Panc1 (cell line): ENCODE data around the gene SPECC1. TPM values are rescaled to one million over a fixed set of nuclear protein-coding genes. Genes with fewer than 3 reads are reported as not detected.

Experiments
- ATAC-seq: fragments of 200-7000 bp; cut with Tn5 transposase; 2 replicates; pipeline ENCODE4 v1.9.1; 2020; ENCODE audit warnings: mild to moderate bottlenecking, moderate library complexity
- BruUV-seq: library from RNA; stranded (reverse); fragments of 400-500 nt; replicated peaks from 2 replicates; lab custom pipeline; 2021; lab: Mats Ljungman, UMichigan
- CTCF ChIA-PET: fragments of 300-600 bp; sonication (Branson Sonifier 250); formaldehyde crosslinking; loops from one replicate; lab custom pipeline; 2022; ENCODE audit warnings: antibody characterized with exemption; lab: Charles Lee
- POLR2A ChIA-PET: fragments of 300-600 bp; sonication (Branson Sonifier 250); formaldehyde crosslinking; loops from one replicate; lab custom pipeline; 2022; ENCODE audit warnings: antibody characterized with exemption; lab: Charles Lee
- DNase-seq: peaks from one replicate; pipeline ENCODE4 v3.0.0-alpha.2; 2010; ENCODE audit warnings: low read depth, low spot score
- H3K27ac ChIP-seq: 2 replicates; pipeline ENCODE4 v1.5.1; 2011; ENCODE audit warnings: mild to moderate bottlenecking, low read length, inconsistent platforms
- H3K27me3 ChIP-seq: fragments of 200-500 bp; sonication (Bioruptor generic); 2 replicates; pipeline ENCODE4 v1.6.0; 2014; ENCODE audit warnings: low read length, inconsistent platforms; ENCODE audit not compliant: control insufficient read depth, insufficient read depth
- H3K36me3 ChIP-seq: fragments of 200-500 bp; sonication (Bioruptor generic); 2 replicates; pipeline ENCODE4 v1.5.1; 2014; ENCODE audit warnings: inconsistent platforms, mild to moderate bottlenecking, low read length, moderate library complexity; ENCODE audit not compliant: control insufficient read depth, insufficient read depth
- H3K4me1 ChIP-seq: 2 replicates; pipeline ENCODE4 v1.5.1; 2011; ENCODE audit warnings: inconsistent platforms, mild to moderate bottlenecking, low read length, moderate library complexity; ENCODE audit not compliant: control insufficient read depth, insufficient read depth
- H3K4me3 ChIP-seq, 2 experiments: 2 replicates each; pipeline ENCODE4 v1.5.1; 2011 to 2012; ENCODE audit warnings: low read depth in 2 of 2, low read length in 2 of 2, mild to moderate bottlenecking in 2 of 2, inconsistent platforms in 1 of 2, moderate library complexity in 1 of 2
- H3K9me3 ChIP-seq: fragments of 200-500 bp; sonication (Bioruptor generic); 2 replicates; pipeline ENCODE4 v1.5.1; 2014; ENCODE audit warnings: low read depth, mild to moderate bottlenecking, inconsistent platforms, low read length, moderate library complexity; ENCODE audit not compliant: control insufficient read depth, insufficient read depth
- CTCF ChIP-seq: fragments of 450-650 bp; IDR thresholded peaks from 2 replicates; pipeline ENCODE4 v1.5.1; 2017; ENCODE audit warnings: mild to moderate bottlenecking
- POLR2AphosphoS5 ChIP-seq: IDR thresholded peaks from 2 replicates; pipeline ENCODE4 v1.6.1; 2012; ENCODE audit warnings: mild to moderate bottlenecking, low read depth, low read length, moderate library complexity
- REST ChIP-seq, 2 experiments: IDR thresholded peaks; 2 replicates each; pipeline ENCODE4 v1.6.1; 2011 to 2012; ENCODE audit warnings: low read depth in 2 of 2, control low read depth in 1 of 2, low read length in 1 of 2, mild to moderate bottlenecking in 1 of 2, moderate library complexity in 1 of 2; ENCODE audit not compliant: insufficient read depth in 1 of 2
- SIN3A ChIP-seq: IDR thresholded peaks from 2 replicates; pipeline ENCODE4 v1.6.1; 2012; ENCODE audit warnings: low read depth, mild to moderate bottlenecking, low read length, moderate library complexity, borderline replicate concordance; ENCODE audit not compliant: insufficient read depth
- TCF7L2 ChIP-seq: IDR thresholded peaks from 2 replicates; pipeline ENCODE4 v1.6.1; 2011; ENCODE audit warnings: mild to moderate bottlenecking, low read depth, low read length, inconsistent platforms
- in situ Hi-C: cut with HindIII; loops from 2 replicates; pipeline ENCODE4 v1.10.0; 2016; ENCODE audit warnings: low sequenced_read_pairs, low pct_unique_long_range_greater_than_20kb
- intact Hi-C: fragments of 100-400 bp; cut with micrococcal nuclease; formaldehyde crosslinking; loops from one replicate; pipeline ENCODE4 v1.10.0; 2022; ENCODE audit not compliant: unreplicated experiment
- total RNA-seq: library from RNA; stranded (reverse); gene quantifications from one replicate; pipeline ENCODE4 v1.2.1, GENCODE V29; 2021; ENCODE audit not compliant: unreplicated experiment

SPECC1 gene
- total RNA-seq, 1 experiment from 2014 or later = 80.8 TPM

GRCh38 chr17:20067711-20068110 is 58.6 kb downstream of the SPECC1 start:
- intact Hi-C loops (no loop called here), in situ Hi-C loops (no loop called here)
- H3K27me3 ChIP-seq = no peaks in the 10 kb centered on the region
- DNase-seq (no peak), ATAC-seq (no peak)
- no peaks in the 10 kb centered on the region for H3K36me3 ChIP-seq
- POLR2A ChIA-PET = no interaction called here
- H3K9me3 ChIP-seq = no peaks in the 10 kb centered on the region
- peaks cover 51% of the 10 kb centered on the region for H3K4me1 ChIP-seq
- H3K27ac ChIP-seq = 0 out of 2 replicates have a peak overlapping the region, but pooled peaks have one; percentile 42
- no peak overlapping the region for H3K4me3 ChIP-seq
- CTCF ChIA-PET = no interaction called here
- no peak for TF ChIP-seq CTCF
- no peak for TF ChIP-seq REST (IDR thresholded peaks at IDR 0.05; ENCODE audit: insufficient read depth in 1 of 2, low read depth in 2 of 2, low read length in 1 of 2)
- no peak for TF ChIP-seq SIN3A
- TF ChIP-seq TCF7L2 = no peak
- TF ChIP-seq POLR2AphosphoS5 = no peak
- BruUV-seq = no TSS peak

GRCh38 chr17:20068445-20068844 is 59.3 kb downstream of the SPECC1 start:
- Histone ChIP-seq H3K27ac (peak overlapping the region; percentile 42; the same call in 1 of the 2 replicates), H3K36me3 (no peaks in the 10 kb centered on the region), H3K9me3 (no peaks in the 10 kb centered on the region), H3K4me3 (no peak overlapping the region), H3K27me3 (no peaks in the 10 kb centered on the region), H3K4me1 (peaks cover 51% of the 10 kb centered on the region)
- no peak for DNase-seq
- in situ Hi-C loops (no loop called here), intact Hi-C loops (no loop called here)
- no peak for ATAC-seq
- TF ChIP-seq POLR2AphosphoS5 (no peak), SIN3A (no peak), REST (IDR thresholded peaks at IDR 0.05; ENCODE audit: insufficient read depth in 1 of 2, low read depth in 2 of 2, low read length in 1 of 2) (no peak), TCF7L2 (no peak), CTCF (no peak)
- ChIA-PET CTCF (no interaction called here), POLR2A (no interaction called here)
- no TSS peak for BruUV-seq
